NOMO-1 (cell line): ENCODE results near the gene MYO9A.

Experiments
- DNase-seq, 2 experiments: peaks; one replicate each; lab custom pipeline; 2025; ENCODE audit not compliant: unreplicated experiment in 2 of 2; lab: John Stamatoyannopoulos, UW

The MYO9A gene

GRCh38 chr15:71974211-71974610 lies 143.7 kb downstream of the MYO9A start:
- DNase-seq: no peak

GRCh38 chr15:71973366-71973765 lies 144.6 kb downstream of the MYO9A start:
- no peak for DNase-seq

- no peak for DNase-seq
These were observed 146.0 kb downstream of the MYO9A start for GRCh38 chr15:71971905-71972304.

GRCh38 chr15:71970435-71970834 lies 147.5 kb downstream of the MYO9A start:
- DNase-seq: no peak

DNA sequence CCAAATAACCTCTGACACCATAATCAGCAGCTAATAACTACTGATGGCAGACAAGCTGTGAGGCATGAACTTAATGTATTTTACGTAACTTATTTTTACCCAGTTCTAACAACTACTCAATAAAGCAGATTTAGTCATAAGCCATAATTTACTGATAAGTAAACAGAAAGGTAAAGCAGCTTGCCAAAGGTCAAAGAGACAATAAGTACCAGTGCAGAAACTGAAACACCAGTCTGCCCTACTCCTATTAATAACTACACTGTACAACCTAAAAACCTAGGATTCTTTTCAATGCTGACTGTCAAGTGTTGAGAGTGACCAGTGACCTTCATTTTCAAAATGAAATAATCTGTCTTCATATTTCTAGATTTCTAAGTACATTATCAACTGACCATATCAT lies 155.4 kb downstream of the MYO9A start:
- no peak for DNase-seq

DNA sequence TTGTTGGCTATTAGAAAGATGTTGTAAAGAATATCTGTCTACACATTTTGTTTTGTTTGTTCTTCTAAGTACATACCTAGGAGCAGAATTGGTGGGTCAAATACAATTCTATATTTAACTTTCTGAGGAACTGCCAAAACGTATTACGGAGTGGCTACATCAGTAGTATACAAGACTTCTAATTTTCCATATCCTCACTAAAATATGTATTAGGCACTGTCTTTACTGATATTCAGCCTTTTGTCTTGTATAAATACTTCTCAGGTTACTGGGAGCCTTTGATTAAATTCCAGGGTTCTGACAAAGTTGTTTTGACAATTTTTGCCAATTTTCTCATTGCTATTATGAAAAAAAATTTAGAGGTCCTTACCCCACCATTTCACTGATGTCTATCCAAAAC lies 160.9 kb downstream of the MYO9A start:
- no peak for DNase-seq

DNA sequence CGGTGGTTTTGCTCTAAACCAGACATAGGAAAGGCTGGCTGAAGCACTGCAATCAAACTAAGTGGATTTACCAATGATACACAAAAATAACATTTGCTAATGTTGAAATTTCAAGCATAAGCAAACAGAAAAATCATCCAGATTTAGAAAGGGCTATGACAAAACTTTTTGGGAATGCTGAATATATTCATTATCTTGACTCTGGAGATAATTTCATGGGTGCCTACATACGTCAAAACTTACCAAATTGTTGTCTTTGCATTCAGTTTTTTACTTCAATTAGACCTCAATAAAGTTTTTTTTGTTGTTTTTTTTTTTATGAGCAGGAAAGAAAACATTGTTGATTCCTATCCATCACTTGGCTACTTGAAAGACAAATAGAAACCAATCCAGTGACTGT lies 166.8 kb downstream of the MYO9A start:
- no peak for DNase-seq

DNA sequence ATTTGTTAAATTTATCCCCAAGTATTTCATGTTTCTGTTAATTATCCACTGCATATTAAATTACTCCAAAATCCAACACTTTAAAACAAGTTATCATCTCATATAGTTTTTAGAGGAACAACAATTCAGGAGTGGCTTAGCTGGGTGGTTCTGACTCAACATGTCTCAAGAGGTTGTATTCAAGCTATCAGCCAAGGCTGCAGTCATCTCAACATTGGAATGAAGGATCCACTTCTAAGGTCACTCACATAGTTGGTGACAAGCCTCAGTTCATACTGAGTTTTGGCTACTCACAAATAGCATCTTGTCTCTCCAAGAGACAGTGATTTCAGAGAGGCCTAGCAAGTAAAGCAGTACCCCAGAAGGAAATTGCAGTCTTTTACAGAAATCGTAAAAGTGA lies 172.9 kb downstream of the MYO9A start:
- DNase-seq: no peak

DNA sequence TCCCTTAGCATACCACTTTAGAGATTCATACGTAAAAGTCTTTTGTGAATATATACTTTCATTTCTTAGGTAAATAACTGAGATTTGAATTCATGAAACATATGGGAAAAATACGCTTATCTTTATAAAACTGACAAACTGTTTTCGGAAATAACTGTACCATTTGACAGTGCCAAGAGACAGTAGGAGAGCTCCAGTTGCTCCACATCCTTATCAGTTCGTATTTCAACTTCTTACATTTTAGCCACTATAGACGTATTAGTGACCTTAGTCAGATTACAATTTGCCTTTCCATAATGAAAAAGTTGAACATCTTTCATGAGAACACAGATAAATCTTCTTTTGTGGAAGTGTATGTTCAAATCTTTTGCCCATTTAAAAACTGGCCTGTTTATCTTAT lies 174.1 kb downstream of the MYO9A start:
- no peak for DNase-seq

- no peak for DNase-seq
These were observed 177.9 kb downstream of the MYO9A start for GRCh38 chr15:71939981-71940588.

- no peak for DNase-seq
These were observed 180.2 kb downstream of the MYO9A start for GRCh38 chr15:71937650-71938311.

GRCh38 chr15:71934446-71934845 lies 183.5 kb downstream of the MYO9A start:
- DNase-seq: no peak

DNA sequence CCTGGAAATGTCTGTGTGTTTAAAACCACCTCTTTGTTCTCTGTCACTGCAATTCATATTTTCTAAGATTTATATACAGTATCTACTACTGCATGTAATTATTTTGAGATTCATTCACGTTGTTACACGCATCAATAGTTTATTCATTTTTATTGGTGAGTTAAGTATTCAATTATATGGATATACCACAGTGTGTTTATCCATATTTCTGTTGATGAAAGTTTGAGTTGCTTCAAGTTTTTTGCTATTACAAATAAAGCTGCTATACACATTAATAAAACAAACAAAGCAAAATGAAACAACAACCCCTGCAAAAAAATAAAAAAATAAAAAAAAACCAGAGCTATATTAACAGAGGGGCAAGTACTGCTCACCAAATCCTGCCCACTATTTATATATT lies 185.3 kb downstream of the MYO9A start:
- no peak for DNase-seq

DNA sequence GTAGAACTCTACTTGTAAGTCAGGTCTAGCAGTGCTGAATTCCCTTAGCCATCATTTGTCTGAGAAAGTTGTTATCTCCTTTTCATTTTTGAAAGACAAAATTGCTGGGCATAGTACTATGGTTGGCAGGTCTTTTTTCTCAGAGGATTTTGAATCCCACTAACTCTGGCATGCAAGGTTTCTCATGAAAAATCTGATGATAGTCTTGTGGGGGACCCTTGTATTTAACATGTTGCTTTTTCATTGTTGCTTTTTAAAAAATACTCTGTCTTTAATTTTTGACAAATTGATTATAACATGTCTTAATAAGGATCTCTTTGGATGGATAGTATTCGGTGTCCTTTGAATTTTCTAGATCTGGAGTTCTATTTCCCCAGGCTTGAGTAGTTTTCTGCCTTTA lies 186.7 kb downstream of the MYO9A start:
- no peak for DNase-seq

GRCh38 chr15:71925145-71925544 lies 192.8 kb downstream of the MYO9A start:
- DNase-seq: no peak

- DNase-seq: no peak
These were observed 196.8 kb downstream of the MYO9A start for GRCh38 chr15:71921191-71921590.

DNA sequence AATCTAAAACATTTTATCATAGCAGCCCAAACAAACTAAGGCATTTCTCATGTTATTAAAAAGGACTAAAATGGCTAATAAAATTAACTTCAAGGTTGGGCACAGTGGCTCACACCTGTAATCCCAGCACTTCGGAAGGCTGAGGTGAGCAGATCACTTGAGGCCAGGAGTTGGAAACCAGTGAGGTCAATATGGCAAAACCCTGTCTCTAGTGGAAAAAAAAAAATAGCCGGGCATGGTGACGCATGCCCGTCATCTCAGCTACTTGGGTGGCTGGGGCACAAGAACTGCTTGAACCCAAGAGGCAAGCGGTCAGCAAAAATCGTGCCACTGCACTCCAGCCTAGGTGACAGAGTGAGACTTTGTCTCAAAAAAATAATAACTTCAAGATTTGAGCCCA lies 197.4 kb downstream of the MYO9A start:
- no peak for DNase-seq

DNA sequence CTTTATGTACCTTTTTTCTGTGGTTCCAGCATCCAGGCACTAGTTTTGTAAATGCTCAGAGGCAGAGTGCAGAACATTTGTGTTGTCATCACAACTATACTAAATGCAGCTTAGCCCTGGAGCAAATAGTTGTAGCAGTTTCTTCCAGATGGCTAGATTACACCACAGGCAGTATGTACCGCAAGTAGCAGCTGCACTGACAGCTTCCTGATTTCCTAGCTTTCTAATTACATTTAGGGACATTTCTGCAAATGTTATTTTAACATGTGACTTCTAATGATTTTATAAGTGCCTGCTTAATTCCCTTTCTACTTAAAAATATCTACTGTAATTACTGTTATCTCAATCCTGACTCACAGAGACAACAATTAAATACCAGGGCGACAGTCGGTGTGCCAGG lies 201.1 kb downstream of the MYO9A start:
- DNase-seq: no peak

DNA sequence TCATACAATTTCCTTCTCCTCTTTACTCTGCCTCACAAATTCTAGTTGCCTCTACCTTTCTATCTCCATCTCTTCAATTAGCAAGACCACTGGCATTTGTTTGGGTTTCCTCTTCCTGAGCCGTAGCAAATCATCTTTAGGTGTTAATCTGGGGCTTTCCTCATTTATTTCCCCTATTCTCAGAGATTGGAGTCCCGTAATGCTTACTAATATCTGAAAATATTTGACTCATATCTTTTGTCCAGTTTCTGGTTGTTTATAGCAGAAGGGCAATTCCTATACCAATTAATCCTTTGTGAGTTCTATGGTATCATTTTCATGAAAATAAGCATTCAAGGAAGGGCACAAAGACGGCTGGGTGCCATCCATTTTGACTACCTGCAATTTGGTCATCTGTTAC lies 203.9 kb downstream of the MYO9A start:
- no peak for DNase-seq

GRCh38 chr15:71899674-71900073 lies 218.3 kb downstream of the MYO9A start:
- DNase-seq: no peak

- no peak for DNase-seq
These were observed 224.3 kb downstream of the MYO9A start for GRCh38 chr15:71893691-71894090.

GRCh38 chr15:71892335-71892734 lies 225.6 kb downstream of the MYO9A start:
- DNase-seq: no peak

DNA sequence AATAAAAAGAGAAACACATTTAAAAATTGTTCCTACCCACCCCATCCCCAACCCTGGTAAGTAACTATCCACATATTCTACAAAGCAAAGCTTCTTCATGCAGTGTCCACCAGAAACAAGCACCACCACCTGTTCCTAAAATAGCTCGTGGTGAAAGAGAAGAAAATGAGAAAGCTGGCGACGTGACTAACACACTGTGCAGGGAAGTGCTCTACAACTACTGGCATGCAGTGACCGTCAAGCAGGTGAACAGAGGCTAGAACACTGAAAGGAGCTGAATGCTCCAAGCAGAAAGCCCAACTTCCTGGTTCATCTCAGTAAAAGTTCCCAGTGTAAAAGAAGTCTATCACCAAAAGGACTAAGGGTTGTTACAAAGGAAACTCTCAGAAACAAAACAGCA lies 226.9 kb downstream of the MYO9A start:
- DNase-seq: no peak
